GM12865 (cell line): ENCODE results near the gene GDAP1L1.

Experiments used
- DNase-seq: peaks from one replicate; pipeline ENCODE4 v3.0.0; 2010; ENCODE audit warnings: low read depth
- H3K4me3 ChIP-seq: 2 replicates; pipeline ENCODE4 v1.5.1; 2011; ENCODE audit warnings: mild to moderate bottlenecking, low read depth, low read length, control low read depth
- TF ChIP-seq, protein P1 (sequence below): IDR thresholded peaks from 2 replicates; pipeline ENCODE4 v1.5.1; 2011; ENCODE audit warnings: low read length, control low read depth, low read depth, inconsistent platforms; ENCODE audit not compliant: insufficient read depth; ENCODE audit errors: missing control alignments

GDAP1L1 gene

DNA sequence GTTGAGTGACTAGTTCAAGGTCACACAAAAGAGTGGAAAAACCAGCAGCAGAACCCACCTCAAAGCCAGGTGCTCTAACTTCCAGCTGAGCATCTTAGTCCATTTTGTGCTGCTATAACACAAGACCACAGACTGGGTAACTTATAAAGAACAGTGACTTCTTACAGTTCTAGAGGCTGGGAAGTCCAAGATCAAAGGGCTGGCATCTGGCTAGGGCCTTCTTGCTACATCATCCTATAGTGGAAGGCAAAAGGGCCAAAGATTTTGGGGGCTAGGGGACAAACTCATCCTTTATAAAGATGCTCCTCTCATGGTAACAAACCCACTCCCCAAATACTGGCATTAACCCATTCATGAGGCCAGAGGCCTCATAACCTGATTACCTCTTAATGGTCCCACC lies 54.2 kb downstream of the GDAP1L1 start:
- no peak overlapping the region for H3K4me3 ChIP-seq
- TF ChIP-seq, protein P1, sequence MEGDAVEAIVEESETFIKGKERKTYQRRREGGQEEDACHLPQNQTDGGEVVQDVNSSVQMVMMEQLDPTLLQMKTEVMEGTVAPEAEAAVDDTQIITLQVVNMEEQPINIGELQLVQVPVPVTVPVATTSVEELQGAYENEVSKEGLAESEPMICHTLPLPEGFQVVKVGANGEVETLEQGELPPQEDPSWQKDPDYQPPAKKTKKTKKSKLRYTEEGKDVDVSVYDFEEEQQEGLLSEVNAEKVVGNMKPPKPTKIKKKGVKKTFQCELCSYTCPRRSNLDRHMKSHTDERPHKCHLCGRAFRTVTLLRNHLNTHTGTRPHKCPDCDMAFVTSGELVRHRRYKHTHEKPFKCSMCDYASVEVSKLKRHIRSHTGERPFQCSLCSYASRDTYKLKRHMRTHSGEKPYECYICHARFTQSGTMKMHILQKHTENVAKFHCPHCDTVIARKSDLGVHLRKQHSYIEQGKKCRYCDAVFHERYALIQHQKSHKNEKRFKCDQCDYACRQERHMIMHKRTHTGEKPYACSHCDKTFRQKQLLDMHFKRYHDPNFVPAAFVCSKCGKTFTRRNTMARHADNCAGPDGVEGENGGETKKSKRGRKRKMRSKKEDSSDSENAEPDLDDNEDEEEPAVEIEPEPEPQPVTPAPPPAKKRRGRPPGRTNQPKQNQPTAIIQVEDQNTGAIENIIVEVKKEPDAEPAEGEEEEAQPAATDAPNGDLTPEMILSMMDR, result no peak
- no peak for DNase-seq

DNA sequence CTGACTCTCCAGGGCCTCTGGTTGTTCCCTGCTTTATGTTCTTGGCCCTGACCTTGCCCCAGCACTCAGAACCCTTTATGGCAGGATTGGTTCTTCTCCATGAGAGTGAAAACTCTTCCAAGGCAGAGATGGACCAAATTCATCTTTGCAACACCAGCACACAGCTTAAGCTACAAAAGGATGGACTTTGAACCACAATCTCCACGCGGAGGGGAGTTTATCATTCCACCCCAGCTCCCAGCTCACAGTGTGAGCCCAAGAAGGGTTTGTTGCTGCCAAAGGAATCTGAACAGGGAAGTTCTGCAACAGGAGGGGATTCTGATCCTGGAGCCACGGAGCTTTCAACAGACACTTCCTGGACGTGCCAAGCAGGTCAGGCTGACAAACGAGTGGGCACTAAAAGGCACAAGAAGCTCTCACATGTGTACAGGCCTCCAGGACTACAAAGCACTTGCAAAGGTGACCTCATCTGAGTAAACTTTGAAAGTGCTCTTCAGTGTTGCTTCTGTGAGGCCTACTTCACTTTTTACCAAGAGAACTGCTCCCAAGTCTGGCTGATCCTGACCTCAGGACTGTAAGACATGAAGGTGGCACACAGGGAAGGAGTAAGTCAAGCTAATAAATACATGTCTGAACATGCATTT lies 55.0 kb downstream of the GDAP1L1 start:
- H3K4me3 ChIP-seq, result no peak overlapping the region
- TF ChIP-seq, protein P1, result no peak
- no peak for DNase-seq

DNA sequence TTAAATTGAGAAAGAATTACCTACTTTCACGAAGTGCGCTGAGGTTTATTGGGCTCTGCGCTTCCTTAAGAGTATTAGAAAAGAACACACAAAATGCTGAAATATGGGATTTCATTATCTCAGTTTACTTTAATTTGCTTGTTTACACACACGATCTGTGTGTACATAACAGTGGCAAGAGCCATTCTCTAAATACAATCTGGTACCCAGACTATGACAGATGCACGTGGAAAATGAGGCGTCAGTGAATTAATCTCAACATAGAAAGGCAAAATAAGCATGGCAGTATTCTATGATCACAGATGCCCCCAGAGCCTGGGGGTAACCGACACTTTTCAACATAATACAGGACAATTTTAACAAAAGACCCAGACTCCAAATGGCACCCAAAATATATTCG lies 55.6 kb downstream of the GDAP1L1 start:
- no peak overlapping the region for H3K4me3 ChIP-seq
- DNase-seq, result no peak
- TF ChIP-seq, protein P1, result no peak

DNA sequence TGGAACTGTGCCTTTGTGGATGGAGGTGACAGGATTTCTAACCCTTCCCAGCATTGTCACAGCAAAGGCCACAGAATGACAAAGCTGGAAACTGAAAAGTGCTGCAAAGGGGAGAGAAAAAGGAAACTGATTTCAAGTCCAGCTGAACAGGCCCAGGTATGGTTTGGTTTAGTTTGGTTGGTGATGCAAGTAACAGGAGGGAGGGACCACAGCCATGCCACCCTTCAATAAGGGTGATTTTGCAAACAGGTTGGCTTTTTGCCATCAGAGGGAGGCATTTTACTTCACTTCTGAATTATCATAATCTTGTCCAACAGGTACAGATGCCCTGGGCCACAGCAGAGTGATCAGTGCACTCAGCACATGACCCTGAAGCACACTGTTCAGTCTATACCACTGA lies 57.3 kb downstream of the GDAP1L1 start:
- no peak for DNase-seq
- TF ChIP-seq, protein P1, result no peak
- H3K4me3 ChIP-seq, result no peak overlapping the region

DNA sequence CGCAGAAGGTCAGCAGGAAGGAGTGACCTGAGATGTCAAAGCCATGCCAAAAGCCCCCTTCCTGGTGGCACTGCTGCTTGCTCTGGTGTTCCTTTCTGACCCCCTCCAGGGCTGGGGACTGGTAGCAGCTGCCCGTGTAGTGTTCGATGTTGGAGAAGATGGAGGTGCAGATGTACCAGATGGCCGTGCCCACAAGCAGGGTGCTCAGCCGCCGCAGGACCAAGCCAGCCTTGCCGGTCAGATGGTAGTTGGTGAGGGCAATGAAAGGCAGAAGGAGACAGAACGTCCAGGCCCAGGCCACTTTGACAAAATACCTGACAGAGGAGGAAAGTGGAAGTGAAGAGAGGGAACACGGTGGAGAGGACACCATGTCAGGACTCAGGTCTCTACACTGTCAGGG lies 59.8 kb downstream of the GDAP1L1 start:
- no peak overlapping the region for H3K4me3 ChIP-seq
- DNase-seq, result no peak
- TF ChIP-seq, protein P1, result no peak

DNA sequence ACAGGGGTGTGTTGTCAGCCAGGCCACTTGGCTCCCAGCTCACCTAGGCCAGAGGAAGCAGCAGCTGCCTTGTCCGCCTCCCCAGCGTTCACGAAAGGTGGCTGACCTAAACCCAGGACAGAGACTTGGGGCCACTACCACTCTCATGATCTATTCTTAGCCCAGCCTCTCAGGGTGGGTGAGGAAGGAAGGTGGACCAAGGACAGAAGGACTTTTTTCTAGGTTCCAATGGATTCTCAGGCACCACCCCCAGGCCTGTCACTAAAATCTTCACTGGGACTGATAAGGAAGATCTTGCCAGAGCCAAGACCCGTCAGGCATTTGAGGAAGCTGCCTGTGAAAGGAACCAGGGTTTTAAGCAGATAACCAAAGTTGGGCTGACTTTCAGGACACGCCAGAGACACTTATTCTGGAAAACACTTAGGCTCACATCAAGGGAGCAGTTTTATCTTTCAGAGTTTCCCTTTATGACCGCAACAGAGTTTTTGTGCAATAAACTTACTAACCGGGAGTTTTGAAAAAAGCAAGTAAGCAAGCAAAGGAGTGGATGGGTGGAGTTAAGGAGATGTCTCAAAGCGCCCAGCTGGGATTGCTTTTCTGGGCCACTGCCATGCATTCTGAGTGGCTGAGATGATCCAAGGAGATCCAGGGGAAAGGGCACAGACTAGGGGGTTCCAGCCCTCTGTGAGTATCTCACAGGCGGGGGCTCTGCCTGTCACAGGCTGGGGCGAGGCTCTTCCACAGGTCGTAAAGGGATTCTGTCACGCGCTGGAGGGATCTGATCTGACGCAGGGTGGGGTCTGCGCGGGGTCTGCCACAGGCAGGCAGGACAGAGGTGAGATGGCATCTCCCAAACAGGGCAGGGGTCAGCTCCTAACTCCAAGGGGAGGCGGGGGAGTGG lies 62.9 kb downstream of the GDAP1L1 start:
- no peak for DNase-seq
- peak overlapping the region; percentile 71 for H3K4me3 ChIP-seq
- TF ChIP-seq, protein P1, result no peak
